NCI-H2227 treated with DMSO at 0.1 percent for 48 hours (cell line): ENCODE data around the gene TCF15.

ENCODE experiments used
- DNase-seq: peaks from one replicate; lab custom pipeline; 2025; lab: John Stamatoyannopoulos, UW

Gene TCF15

GRCh38 chr20:611047-611842, 1.1 kb upstream of the TCF15 start:
- no peak for DNase-seq

GRCh38 chr20:609371-609964, 641 bp downstream of the TCF15 start:
- DNase-seq: no peak

GRCh38 chr20:608970-609369, 1.1 kb downstream of the TCF15 start:
- no peak for DNase-seq

GRCh38 chr20:607476-607875, 2.6 kb downstream of the TCF15 start:
- DNase-seq: no peak

- no peak for DNase-seq
Measured at GRCh38 chr20:605237-605636, 4.9 kb downstream of the TCF15 start.

- DNase-seq: no peak
Measured at GRCh38 chr20:603116-603640, 6.9 kb downstream of the TCF15 start.

- no peak for DNase-seq
Measured at GRCh38 chr20:602111-602970, 7.8 kb downstream of the TCF15 start.

- no peak for DNase-seq
Measured at GRCh38 chr20:600736-601135, 9.4 kb downstream of the TCF15 start.

GRCh38 chr20:600141-600540, 10.0 kb downstream of the TCF15 start:
- no peak for DNase-seq

GRCh38 chr20:598133-598850, 11.8 kb downstream of the TCF15 start:
- no peak for DNase-seq

GRCh38 chr20:597560-597959, 12.5 kb downstream of the TCF15 start:
- no peak for DNase-seq

- DNase-seq: no peak
Measured at GRCh38 chr20:595330-596308, 14.5 kb downstream of the TCF15 start.

GRCh38 chr20:592506-592905, 17.6 kb downstream of the TCF15 start:
- DNase-seq: no peak

- no peak for DNase-seq
Measured at GRCh38 chr20:591941-592340, 18.2 kb downstream of the TCF15 start.

- no peak for DNase-seq
Measured at GRCh38 chr20:588932-589672, 21.0 kb downstream of the TCF15 start.

GRCh38 chr20:588476-588875, 21.6 kb downstream of the TCF15 start:
- DNase-seq: no peak

- DNase-seq: no peak
Measured at GRCh38 chr20:584971-585301, 25.2 kb downstream of the TCF15 start.

- DNase-seq: peak; percentile 12
Measured at GRCh38 chr20:584161-584970, 25.7 kb downstream of the TCF15 start.

GRCh38 chr20:582204-582603, 27.9 kb downstream of the TCF15 start:
- DNase-seq: no peak
